Brain pericyte (primary cell): ENCODE measurements around the gene CEP192.

Source experiments
- DNase-seq: peaks from one replicate; pipeline ENCODE4 v3.0.0-alpha.2; 2012; ENCODE audit warnings: low read depth, low spot score

The CEP192 gene

DNA sequence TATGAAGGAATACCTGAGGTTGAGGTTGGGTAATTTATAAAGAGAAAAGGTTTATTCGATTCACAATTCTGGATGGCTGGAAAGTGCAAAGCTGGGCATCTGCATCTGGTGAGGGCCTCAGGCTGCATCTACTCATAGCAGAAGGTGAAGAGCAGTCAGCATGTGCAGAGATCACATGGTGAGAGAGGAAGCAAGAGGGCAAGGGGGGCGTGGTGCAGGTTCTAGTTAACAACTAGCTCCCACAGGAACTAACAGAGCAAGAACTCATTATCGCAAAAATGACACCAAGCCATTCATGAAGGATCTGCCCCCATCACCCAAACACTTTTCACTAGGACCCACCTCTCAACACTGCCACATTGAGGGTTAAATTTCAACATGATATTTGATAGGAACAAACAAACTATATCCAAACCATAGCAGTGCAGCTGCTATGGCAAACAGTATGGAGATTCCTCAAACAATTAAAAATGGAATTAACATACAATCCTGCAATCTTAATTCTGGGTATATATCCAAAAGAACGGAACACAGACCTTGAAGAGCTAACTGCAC, 154.6 kb downstream of the CEP192 start:
- DNase-seq, result no peak

DNA sequence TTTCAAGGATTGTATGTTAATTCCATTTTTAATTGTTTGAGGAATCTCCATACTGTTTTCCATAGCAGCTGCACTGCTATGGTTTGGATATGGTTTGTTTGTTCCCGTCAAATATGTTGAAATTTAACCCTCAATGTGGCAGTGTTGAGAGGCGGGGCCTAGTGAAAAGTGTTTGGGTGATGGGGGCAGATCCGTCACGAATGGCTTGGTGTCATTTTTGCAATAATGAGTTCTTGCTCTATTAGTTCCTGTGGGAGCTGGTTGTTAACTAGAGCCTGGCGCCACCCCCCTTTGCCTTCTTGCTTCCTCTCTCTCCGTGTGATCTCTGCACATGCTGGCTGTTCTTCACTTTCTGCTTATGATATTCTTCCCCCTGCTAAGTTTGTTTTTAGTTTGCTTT, 156.0 kb downstream of the CEP192 start:
- no peak for DNase-seq

DNA sequence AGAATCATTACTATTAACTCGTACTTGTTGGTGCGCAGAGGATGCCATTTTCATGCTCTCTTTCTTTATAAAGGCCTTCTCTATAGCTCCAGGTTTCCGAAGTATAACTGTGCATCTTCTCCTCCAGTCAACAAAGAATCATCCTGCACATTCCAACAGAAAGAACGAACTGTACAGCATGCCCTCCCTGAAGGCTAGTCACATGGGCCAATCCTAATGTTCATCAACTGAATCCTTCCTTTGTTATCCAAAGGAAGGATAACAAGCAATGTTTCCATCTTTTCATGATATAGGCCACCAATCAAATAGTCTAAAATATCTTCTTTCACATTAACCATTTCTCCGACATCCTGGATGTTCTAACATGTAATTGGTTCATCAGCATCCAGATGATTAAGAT, 160.5 kb downstream of the CEP192 start:
- DNase-seq, result no peak

DNA sequence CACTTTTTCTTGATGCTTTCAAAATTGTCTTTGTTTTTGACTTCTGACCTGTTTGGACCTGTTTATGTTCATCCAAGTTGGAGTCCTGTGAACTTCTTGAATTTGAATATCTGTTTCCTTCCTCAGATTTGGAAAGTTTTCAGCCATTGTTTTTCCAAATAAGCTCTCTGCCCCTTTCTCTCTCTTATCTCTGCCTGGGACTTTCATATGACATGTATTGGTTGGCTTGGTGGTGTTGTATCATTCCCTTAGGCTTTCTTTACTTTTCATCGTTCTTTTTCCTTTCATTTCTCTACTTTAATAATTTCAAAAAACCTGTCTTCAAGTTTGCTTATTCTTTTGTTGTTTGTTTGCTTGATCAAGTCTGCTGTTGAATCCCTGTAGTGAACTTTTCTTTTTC, 167.3 kb downstream of the CEP192 start:
- no peak for DNase-seq

DNA sequence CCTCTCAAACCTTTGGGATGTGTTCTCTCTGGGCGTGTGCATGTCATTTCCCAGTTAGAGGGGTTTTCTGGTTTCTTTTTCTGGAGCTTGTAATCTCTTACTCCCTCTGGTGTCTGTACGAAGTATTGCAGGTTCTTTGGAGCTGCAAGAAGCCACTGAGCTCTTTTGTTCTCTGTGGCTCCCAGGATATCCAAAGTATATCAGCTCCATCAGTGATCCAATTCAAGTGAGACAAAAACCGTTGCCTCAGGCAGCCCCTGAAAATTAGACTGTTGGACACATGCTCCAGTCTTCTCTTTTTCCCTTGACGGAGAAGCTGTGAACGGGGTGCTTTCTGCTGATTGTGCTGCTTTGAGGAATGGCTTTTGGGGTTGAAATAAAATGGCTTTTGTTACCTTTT, 168.4 kb downstream of the CEP192 start:
- DNase-seq, result no peak

DNA sequence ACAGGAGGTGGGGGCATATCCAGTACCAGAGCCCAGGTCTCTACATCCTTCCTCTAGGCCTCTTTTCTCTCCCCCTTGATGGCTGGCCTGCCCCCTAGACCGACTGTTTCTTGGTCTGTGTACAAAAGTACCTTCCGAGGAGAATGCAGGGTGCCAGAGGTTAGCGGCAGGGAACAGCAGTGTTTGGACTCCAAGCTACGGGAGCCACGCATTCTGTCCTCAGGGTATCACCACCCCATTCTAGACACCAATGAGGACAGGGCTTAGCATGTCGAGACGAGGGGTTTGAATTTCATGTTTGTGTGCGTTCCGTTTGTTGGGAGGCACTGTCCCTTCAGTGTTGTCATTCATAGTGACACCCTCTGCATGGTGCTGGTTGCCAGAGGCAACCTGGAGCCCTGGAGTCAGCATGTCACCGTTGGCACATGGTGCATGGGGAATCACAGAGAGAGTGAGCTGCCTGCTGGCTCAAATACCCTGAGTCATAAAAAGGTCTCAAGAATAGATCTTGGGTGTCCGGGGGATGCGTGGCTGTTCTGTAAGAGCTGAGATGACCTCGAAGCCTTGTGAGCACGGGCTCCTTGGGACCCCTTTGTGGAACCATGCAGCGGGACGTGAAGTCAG, 170.2 kb downstream of the CEP192 start:
- DNase-seq, result no peak

DNA sequence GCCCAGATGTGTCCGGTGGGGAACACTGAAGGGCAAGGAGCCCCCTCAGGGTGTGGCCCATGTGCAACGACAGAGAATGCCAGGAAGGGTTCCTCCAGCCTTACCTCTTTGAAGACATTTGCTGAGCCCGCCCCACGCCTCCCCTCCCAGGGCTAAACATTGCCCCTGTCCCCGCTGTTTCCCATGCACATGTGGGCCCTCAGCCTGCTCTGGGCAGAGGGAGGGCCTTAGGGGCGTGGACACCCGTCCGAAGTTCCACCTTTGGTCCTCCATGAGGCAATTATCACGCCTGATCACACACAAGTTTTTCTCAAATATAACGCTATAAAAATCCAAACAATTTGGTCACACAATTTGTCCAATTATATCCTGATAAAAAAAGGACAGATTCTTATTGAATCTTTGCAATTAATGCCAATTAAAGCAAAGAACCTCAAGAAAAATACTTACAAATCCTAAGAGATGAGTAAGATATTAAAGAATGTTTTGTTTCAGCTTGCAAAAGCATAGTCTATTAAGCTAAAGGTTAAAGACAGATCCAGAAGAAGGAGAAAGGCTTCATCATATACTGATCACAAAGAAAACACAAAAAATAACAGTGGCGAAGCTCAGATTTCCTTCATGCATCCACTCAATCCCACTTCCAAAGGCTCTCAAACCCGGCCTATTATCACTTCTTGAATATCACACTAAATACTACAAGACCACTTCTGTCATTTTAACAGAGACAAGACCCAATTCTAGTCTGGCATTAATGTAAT, 172.2 kb downstream of the CEP192 start:
- DNase-seq, result no peak

DNA sequence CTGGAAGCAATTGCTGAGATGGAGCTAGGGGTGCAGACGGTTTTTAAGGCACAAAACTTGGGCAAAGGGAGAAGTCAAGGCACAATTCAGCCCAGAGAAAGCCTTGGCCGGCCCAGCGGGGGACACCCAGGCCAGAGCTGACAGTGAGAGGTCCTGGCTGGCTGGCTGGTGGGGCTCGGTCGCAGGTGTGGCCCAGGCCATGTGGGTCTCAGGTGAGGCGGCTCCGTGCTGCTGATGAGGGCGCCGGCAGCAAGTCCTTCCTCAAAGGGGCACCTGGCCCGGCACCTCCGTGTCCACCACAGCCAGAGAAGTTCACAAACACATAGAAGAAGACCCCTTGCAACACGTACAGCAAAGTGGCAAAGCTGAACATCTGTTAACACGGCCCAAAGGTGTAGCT, 173.2 kb downstream of the CEP192 start:
- no peak for DNase-seq

DNA sequence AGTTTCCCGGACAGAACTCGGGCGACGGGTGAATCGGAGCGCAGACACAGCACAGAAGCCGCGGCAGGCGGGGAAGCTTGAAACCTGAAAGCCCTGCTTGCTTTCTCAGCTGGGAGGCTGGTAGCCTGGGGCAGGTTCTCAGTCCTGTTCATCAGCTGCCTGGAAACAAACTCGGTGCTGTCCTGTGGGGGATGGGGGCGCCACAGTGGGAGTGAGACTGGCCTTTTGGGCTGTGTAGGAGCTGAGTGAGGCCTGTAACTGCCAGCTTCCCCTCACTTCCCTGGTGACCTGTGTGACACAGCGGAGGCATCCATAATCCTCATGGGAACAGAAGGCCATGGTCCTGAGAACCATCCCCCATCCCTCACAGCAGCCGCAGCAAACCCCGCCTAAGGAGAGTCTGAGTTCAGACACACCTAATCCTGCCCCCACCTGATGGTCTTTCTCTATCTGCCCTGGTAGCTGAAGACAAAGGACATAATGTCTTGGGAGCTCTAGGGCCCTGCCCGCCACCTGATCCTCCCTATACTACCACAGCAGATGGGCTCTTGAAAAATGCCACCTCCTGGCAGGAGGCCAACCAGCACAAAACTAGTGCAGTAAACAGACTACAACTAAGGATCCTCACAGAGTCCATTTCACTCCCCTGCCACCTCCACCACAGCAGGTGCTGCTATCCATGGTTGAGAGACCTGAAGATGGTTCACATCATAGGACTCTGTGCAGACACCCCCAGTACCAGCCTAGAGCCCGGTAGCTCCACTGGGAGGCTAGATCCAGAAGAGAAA, 174.7 kb downstream of the CEP192 start:
- DNase-seq, result no peak

DNA sequence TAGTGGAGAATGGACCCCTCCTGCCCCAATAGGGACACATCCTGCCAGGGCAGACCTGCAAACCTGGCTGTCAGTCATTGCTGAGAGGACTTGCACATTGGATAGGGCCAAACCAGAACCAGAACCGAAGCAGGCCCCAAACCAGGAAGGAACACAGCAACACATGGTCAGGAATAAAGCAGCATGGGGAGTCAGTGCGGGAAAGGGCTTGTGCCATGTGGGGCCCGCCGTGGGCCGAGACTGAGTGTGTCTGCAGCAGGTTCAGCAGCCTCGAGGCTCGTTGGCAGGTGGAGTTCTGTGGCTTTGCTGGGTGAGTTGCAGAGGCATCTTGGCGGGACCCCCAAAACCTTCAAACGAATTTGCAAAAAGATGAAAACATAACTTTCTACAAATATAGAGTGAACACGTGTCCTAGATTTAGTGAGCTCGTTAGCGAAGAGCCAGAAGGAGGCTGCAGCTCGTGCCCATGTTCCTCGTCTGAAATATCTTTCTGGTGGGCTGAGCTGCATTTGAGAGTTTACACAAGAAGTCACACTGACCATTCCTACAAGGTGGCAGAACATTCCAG, 182.5 kb downstream of the CEP192 start:
- DNase-seq, result no peak
